Panc1 (cell line): ENCODE data around the gene MAP4K2.

Source experiments
- POLR2AphosphoS5 ChIP-seq: IDR thresholded peaks from 2 replicates; pipeline ENCODE4 v1.6.1; 2012; ENCODE audit warnings: mild to moderate bottlenecking, low read depth, low read length, moderate library complexity
- SIN3A ChIP-seq: IDR thresholded peaks from 2 replicates; pipeline ENCODE4 v1.6.1; 2012; ENCODE audit warnings: low read depth, mild to moderate bottlenecking, low read length, moderate library complexity, borderline replicate concordance; ENCODE audit not compliant: insufficient read depth
- TCF7L2 ChIP-seq: IDR thresholded peaks from 2 replicates; pipeline ENCODE4 v1.6.1; 2011; ENCODE audit warnings: mild to moderate bottlenecking, low read depth, low read length, inconsistent platforms
- TF ChIP-seq, protein P1 (sequence below): fragments of 450-650 bp; IDR thresholded peaks from 2 replicates; pipeline ENCODE4 v1.5.1; 2017; ENCODE audit warnings: mild to moderate bottlenecking
- TF ChIP-seq, protein P2 (sequence below), 2 experiments: IDR thresholded peaks; 2 replicates each; pipeline ENCODE4 v1.6.1; 2011 to 2012; ENCODE audit warnings: low read depth in 2 of 2, control low read depth in 1 of 2, low read length in 1 of 2, mild to moderate bottlenecking in 1 of 2, moderate library complexity in 1 of 2; ENCODE audit not compliant: insufficient read depth in 1 of 2

DNA sequence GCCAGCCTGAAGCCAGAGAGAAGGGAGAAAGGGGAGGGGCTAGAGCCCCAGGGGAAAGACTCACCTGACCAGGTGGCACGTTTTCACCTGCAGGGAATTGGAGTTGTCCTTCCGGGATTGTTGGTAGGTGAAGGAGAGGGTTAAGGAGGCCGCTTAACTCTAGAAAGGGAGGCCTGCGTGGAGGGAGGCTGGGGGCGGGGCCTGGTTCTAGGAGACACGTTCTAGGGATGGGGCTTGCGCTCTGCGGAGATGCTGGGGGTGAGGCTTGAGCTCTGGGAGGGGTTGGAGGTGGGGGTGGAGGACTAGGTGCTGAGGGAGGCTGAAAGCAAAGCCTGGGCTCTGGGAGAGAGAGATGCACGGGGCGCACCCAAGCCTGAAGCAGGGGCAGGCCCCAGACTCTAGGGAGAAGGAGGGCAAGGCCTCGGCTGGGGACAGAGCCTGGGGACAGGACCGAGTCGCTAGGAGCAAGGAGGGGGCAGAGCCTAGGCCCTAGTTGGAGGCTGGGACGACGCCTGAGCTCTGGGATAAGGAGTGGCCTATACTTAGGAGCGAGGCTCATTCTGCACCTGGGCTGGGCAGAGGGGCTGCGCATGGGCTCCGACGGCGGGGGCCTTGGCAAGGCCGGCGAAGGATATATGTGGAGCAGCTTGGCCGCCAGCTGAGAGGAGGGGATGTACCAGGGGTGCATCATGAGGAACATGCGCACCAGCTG is 61.5 kb downstream of the MAP4K2 start:
- TF ChIP-seq, protein P1, sequence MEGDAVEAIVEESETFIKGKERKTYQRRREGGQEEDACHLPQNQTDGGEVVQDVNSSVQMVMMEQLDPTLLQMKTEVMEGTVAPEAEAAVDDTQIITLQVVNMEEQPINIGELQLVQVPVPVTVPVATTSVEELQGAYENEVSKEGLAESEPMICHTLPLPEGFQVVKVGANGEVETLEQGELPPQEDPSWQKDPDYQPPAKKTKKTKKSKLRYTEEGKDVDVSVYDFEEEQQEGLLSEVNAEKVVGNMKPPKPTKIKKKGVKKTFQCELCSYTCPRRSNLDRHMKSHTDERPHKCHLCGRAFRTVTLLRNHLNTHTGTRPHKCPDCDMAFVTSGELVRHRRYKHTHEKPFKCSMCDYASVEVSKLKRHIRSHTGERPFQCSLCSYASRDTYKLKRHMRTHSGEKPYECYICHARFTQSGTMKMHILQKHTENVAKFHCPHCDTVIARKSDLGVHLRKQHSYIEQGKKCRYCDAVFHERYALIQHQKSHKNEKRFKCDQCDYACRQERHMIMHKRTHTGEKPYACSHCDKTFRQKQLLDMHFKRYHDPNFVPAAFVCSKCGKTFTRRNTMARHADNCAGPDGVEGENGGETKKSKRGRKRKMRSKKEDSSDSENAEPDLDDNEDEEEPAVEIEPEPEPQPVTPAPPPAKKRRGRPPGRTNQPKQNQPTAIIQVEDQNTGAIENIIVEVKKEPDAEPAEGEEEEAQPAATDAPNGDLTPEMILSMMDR: no peak
- no peak for TF ChIP-seq POLR2AphosphoS5
- TF ChIP-seq, protein P2, sequence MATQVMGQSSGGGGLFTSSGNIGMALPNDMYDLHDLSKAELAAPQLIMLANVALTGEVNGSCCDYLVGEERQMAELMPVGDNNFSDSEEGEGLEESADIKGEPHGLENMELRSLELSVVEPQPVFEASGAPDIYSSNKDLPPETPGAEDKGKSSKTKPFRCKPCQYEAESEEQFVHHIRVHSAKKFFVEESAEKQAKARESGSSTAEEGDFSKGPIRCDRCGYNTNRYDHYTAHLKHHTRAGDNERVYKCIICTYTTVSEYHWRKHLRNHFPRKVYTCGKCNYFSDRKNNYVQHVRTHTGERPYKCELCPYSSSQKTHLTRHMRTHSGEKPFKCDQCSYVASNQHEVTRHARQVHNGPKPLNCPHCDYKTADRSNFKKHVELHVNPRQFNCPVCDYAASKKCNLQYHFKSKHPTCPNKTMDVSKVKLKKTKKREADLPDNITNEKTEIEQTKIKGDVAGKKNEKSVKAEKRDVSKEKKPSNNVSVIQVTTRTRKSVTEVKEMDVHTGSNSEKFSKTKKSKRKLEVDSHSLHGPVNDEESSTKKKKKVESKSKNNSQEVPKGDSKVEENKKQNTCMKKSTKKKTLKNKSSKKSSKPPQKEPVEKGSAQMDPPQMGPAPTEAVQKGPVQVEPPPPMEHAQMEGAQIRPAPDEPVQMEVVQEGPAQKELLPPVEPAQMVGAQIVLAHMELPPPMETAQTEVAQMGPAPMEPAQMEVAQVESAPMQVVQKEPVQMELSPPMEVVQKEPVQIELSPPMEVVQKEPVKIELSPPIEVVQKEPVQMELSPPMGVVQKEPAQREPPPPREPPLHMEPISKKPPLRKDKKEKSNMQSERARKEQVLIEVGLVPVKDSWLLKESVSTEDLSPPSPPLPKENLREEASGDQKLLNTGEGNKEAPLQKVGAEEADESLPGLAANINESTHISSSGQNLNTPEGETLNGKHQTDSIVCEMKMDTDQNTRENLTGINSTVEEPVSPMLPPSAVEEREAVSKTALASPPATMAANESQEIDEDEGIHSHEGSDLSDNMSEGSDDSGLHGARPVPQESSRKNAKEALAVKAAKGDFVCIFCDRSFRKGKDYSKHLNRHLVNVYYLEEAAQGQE (IDR thresholded peaks at IDR 0.05; ENCODE audit: insufficient read depth in 1 of 2, low read depth in 2 of 2, low read length in 1 of 2): no peak
- TF ChIP-seq SIN3A: no peak
- TF ChIP-seq TCF7L2: no peak
